ENCODE data around the gene CLMP. TPM values are rescaled to one million over a fixed set of nuclear protein-coding genes. Genes with fewer than 3 reads are reported as not detected.

Gene CLMP
- polyA plus RNA-seq, 1 donor (not counting 4 experiments of a cell fraction or from before 2014, with no cell fraction given), result 2.7 TPM

GRCh38 chr11:123063826-123064657 is 131.0 kb downstream of the CLMP start:
- DNase-seq (ENCODE audit: low read depth, low spot score) (no peak), FAIRE-seq (no peak)
- peak overlapping the region; percentile 86 to 100 (median 99) for H3K4me3 ChIP-seq (ENCODE audit: control insufficient read depth in 2 of 3, extremely low read depth in 1 of 3, insufficient read depth in 2 of 3, low read depth in 1 of 3, low read length in 3 of 3)
- no peaks in the 10 kb centered on the region for H3K9me3 ChIP-seq (ENCODE audit: control insufficient read depth, low read depth, low read length)
- peaks cover 25% of the 10 kb centered on the region for H4K20me1 ChIP-seq (ENCODE audit: control insufficient read depth, extremely low read depth, insufficient read depth, low read length)
- H3K4me1 ChIP-seq (ENCODE audit: control insufficient read depth, extremely low read depth, insufficient read depth, low read length), result peaks cover 21% of the 10 kb centered on the region
- H3K9ac ChIP-seq (ENCODE audit: control insufficient read depth, extremely low read depth, insufficient read depth, low read length), result peak overlapping the region; percentile 100
- H3K27me3 ChIP-seq (ENCODE audit: control insufficient read depth, extremely low read depth, insufficient read depth, low read length), result no peaks in the 10 kb centered on the region
- peak overlapping the region; percentile 99 for H3K27ac ChIP-seq (ENCODE audit: control insufficient read depth, insufficient read depth, low read length)
- H3K9me1 ChIP-seq (ENCODE audit: control insufficient read depth, extremely low read depth, insufficient read depth, low read length), result no peaks in the 10 kb centered on the region
- H3K79me2 ChIP-seq (ENCODE audit: control insufficient read depth, insufficient read depth, low read length), result peaks cover 48% of the 10 kb centered on the region
- peaks cover 10 to 28% of the 10 kb centered on the region in 2 experiments for H3K36me3 ChIP-seq (ENCODE audit: control insufficient read depth in 2 of 2, extremely low read depth in 1 of 2, insufficient read depth in 2 of 2, low read length in 2 of 2)
- dilution Hi-C loops (cut with MboI; ENCODE audit: extremely low pct_ligation_motif_present, low sequenced_read_pairs), result no loop called here
- TF ChIP-seq CTCF (optimal IDR thresholded peaks at IDR 0.05 in 1 of 3, IDR thresholded peaks at IDR 0.05 in 1 of 3, conservative IDR thresholded peaks at IDR 0.05 in 1 of 3; ENCODE audit: extremely low read depth in 1 of 3, insufficient read depth in 2 of 3, low read length in 3 of 3), result no peak
- TF ChIP-seq EZH2 (IDR thresholded peaks at IDR 0.05; ENCODE audit: low read length), result no peak
- H3K4me2 ChIP-seq (ENCODE audit: control insufficient read depth, extremely low read depth, insufficient read depth, low read depth, low read length), result peak overlapping the region; percentile 96
- H2AFZ ChIP-seq (ENCODE audit: control insufficient read depth, low read length), result peak overlapping the region; percentile 95

GRCh38 chr11:123062892-123063825 is 131.9 kb downstream of the CLMP start:
- dilution Hi-C loops (cut with MboI; ENCODE audit: extremely low pct_ligation_motif_present, low sequenced_read_pairs), result no loop called here
- Histone ChIP-seq H3K9me3 (ENCODE audit: control insufficient read depth, low read depth, low read length) (no peaks in the 10 kb centered on the region), H3K4me1 (ENCODE audit: control insufficient read depth, extremely low read depth, insufficient read depth, low read length) (peaks cover 29% of the 10 kb centered on the region), H3K4me3 (ENCODE audit: control insufficient read depth in 2 of 3, extremely low read depth in 1 of 3, insufficient read depth in 2 of 3, low read depth in 1 of 3, low read length in 3 of 3) (peak overlapping the region; percentile 86 to 100 (median 99)), H3K9ac (ENCODE audit: control insufficient read depth, extremely low read depth, insufficient read depth, low read length) (peak overlapping the region; percentile 100), H3K36me3 (ENCODE audit: control insufficient read depth in 2 of 2, extremely low read depth in 1 of 2, insufficient read depth in 2 of 2, low read length in 2 of 2) (peaks cover 17 to 34% of the 10 kb centered on the region in 2 experiments), H2AFZ (ENCODE audit: control insufficient read depth, low read length) (peak overlapping the region; percentile 95), H3K27me3 (ENCODE audit: control insufficient read depth, extremely low read depth, insufficient read depth, low read length) (no peaks in the 10 kb centered on the region), H4K20me1 (ENCODE audit: control insufficient read depth, extremely low read depth, insufficient read depth, low read length) (peaks cover 33% of the 10 kb centered on the region), H3K79me2 (ENCODE audit: control insufficient read depth, insufficient read depth, low read length) (peaks cover 56% of the 10 kb centered on the region), H3K9me1 (ENCODE audit: control insufficient read depth, extremely low read depth, insufficient read depth, low read length) (no peaks in the 10 kb centered on the region), H3K27ac (ENCODE audit: control insufficient read depth, insufficient read depth, low read length) (peak overlapping the region; percentile 99), H3K4me2 (ENCODE audit: control insufficient read depth, extremely low read depth, insufficient read depth, low read depth, low read length) (peak overlapping the region; percentile 96)
- TF ChIP-seq CTCF (optimal IDR thresholded peaks at IDR 0.05 in 1 of 3, IDR thresholded peaks at IDR 0.05 in 1 of 3, conservative IDR thresholded peaks at IDR 0.05 in 1 of 3; ENCODE audit: extremely low read depth in 1 of 3, insufficient read depth in 2 of 3, low read length in 3 of 3), result no peak
- TF ChIP-seq EZH2 (IDR thresholded peaks at IDR 0.05; ENCODE audit: low read length), result no peak
- FAIRE-seq (no peak), DNase-seq (ENCODE audit: low read depth, low spot score) (no peak)

All from keratinocyte (primary cell).